Stimulated activated memory B cell treated with anti-CD40 and anti-IgM and Interleukin-4, amounts not matched to agents 10 μg/mL and 1 μg/mL and 100 μg/mL, for 72 hours (primary cell): ENCODE data around the gene TRAPPC11.
"Not testable (repeated sequence)": the region's sequence is repeated elsewhere in the genome, so short reads cannot be mapped to it uniquely, and the experiment has no call there.

ENCODE experiments used
- ATAC-seq: fragments of 150-1000 bp; cut with Tn5 transposase; 2 replicates; pipeline ENCODE4 v1.10.0; 2021
- H3K27ac Mint-ChIP-seq: one replicate; pipeline ENCODE4 v1.8.0; 2022; ENCODE audit warnings: mild to moderate bottlenecking, mixed read lengths
- H3K27me3 Mint-ChIP-seq: one replicate; pipeline ENCODE4 v1.8.0; 2022; ENCODE audit warnings: mixed read lengths
- H3K36me3 Mint-ChIP-seq: one replicate; pipeline ENCODE4 v1.8.0; 2022; ENCODE audit warnings: mixed read lengths
- H3K4me1 Mint-ChIP-seq: one replicate; pipeline ENCODE4 v1.8.0; 2022; ENCODE audit warnings: mixed read lengths
- H3K4me3 Mint-ChIP-seq: one replicate; pipeline ENCODE4 v1.8.0; 2022; ENCODE audit warnings: mild to moderate bottlenecking, moderate library complexity, mixed read lengths
- H3K9me3 Mint-ChIP-seq: one replicate; pipeline ENCODE4 v1.8.0; 2022; ENCODE audit warnings: mixed read lengths

TRAPPC11 gene

GRCh38 chr4:183659029-183659871, at the start of gene TRAPPC11, which contains the start of gene RWDD4:
TSS of gene TRAPPC11 (plus strand) at chr4:183659293. CDS start at chr4:183663868, 4,575 bp downstream.
TSS of gene RWDD4 (minus strand) at chr4:183659185. CDS start at chr4:183658952, 233 bp downstream.
- H3K36me3 Mint-ChIP-seq, result peaks cover 6% of the 10 kb centered on the region
- peak within 1 kb of the TSS; percentile 90 for H3K27ac Mint-ChIP-seq
- H3K9me3 Mint-ChIP-seq, result no peaks in the 10 kb centered on the region
- H3K4me1 Mint-ChIP-seq, result peaks cover 28% of the 10 kb centered on the region
- H3K4me3 Mint-ChIP-seq, result peak within 1 kb of the TSS; percentile 95
- no peaks in the 10 kb centered on the region for H3K27me3 Mint-ChIP-seq
- peak; percentile 100 for ATAC-seq

GRCh38 chr4:183610033-183610432, 49.1 kb upstream of the TRAPPC11 start:
- Mint-ChIP-seq H3K4me3 (no peak overlapping the region), H3K36me3 (no peaks in the 10 kb centered on the region), H3K9me3 (no peaks in the 10 kb centered on the region), H3K4me1 (no peaks in the 10 kb centered on the region), H3K27ac (no peak overlapping the region), H3K27me3 (peaks cover 21% of the 10 kb centered on the region)
- no peak for ATAC-seq

- Mint-ChIP-seq H3K4me1 (no peaks in the 10 kb centered on the region), H3K27ac (no peak overlapping the region), H3K4me3 (no peak overlapping the region), H3K36me3 (no peaks in the 10 kb centered on the region), H3K27me3 (peaks cover 26% of the 10 kb centered on the region), H3K9me3 (no peaks in the 10 kb centered on the region)
- ATAC-seq, result no peak
These were observed 48.5 kb upstream of the TRAPPC11 start for GRCh38 chr4:183610613-183611012.

- Mint-ChIP-seq H3K36me3 (no peaks in the 10 kb centered on the region), H3K27me3 (peaks cover 30% of the 10 kb centered on the region), H3K27ac (no peak overlapping the region)
These were observed 47.8 kb upstream of the TRAPPC11 start for GRCh38 chr4:183611210-183611830.

GRCh38 chr4:183612329-183613250, 46.5 kb upstream of the TRAPPC11 start:
- ATAC-seq, result no peak

More at GRCh38 chr4:183611210-183611830, 47.8 kb upstream of the TRAPPC11 start:
- no peaks in the 10 kb centered on the region for H3K4me1 Mint-ChIP-seq
- no peaks in the 10 kb centered on the region for H3K9me3 Mint-ChIP-seq
- H3K4me3 Mint-ChIP-seq, result no peak overlapping the region
- no peak for ATAC-seq

GRCh38 chr4:183617075-183617474, 42.0 kb upstream of the TRAPPC11 start:
- no peak overlapping the region for H3K27ac Mint-ChIP-seq
- peaks cover 34% of the 10 kb centered on the region for H3K27me3 Mint-ChIP-seq
- no peaks in the 10 kb centered on the region for H3K36me3 Mint-ChIP-seq
- peaks cover 3% of the 10 kb centered on the region for H3K9me3 Mint-ChIP-seq
- no peaks in the 10 kb centered on the region for H3K4me1 Mint-ChIP-seq
- ATAC-seq, result no peak
- no peak overlapping the region for H3K4me3 Mint-ChIP-seq

More at GRCh38 chr4:183612329-183613250, 46.5 kb upstream of the TRAPPC11 start:
- H3K9me3 Mint-ChIP-seq, result peaks cover 3% of the 10 kb centered on the region
- H3K27ac Mint-ChIP-seq, result no peak overlapping the region
- H3K27me3 Mint-ChIP-seq, result peaks cover 33% of the 10 kb centered on the region
- no peaks in the 10 kb centered on the region for H3K36me3 Mint-ChIP-seq
- no peaks in the 10 kb centered on the region for H3K4me1 Mint-ChIP-seq
- H3K4me3 Mint-ChIP-seq, result no peak overlapping the region

- Mint-ChIP-seq H3K9me3 (peaks cover 3% of the 10 kb centered on the region), H3K4me3 (no peak overlapping the region), H3K27me3 (peaks cover 24% of the 10 kb centered on the region), H3K4me1 (no peaks in the 10 kb centered on the region), H3K27ac (no peak overlapping the region), H3K36me3 (no peaks in the 10 kb centered on the region)
- no peak for ATAC-seq
These were observed 40.4 kb upstream of the TRAPPC11 start for GRCh38 chr4:183618681-183619080.

- Mint-ChIP-seq H3K27me3 (peaks cover 19% of the 10 kb centered on the region), H3K4me3 (no peak overlapping the region), H3K27ac (no peak overlapping the region), H3K36me3 (no peaks in the 10 kb centered on the region), H3K4me1 (no peaks in the 10 kb centered on the region), H3K9me3 (peaks cover 3% of the 10 kb centered on the region)
- no peak for ATAC-seq
These were observed 38.7 kb upstream of the TRAPPC11 start for GRCh38 chr4:183620421-183620820.

GRCh38 chr4:183621875-183622274, 37.2 kb upstream of the TRAPPC11 start:
- H3K4me3 Mint-ChIP-seq, result no peak overlapping the region
- no peak overlapping the region for H3K27ac Mint-ChIP-seq
- H3K36me3 Mint-ChIP-seq, result no peaks in the 10 kb centered on the region
- no peaks in the 10 kb centered on the region for H3K4me1 Mint-ChIP-seq
- H3K9me3 Mint-ChIP-seq, result peaks cover 1% of the 10 kb centered on the region
- H3K27me3 Mint-ChIP-seq, result peaks cover 8% of the 10 kb centered on the region
- ATAC-seq, result no peak

- no peaks in the 10 kb centered on the region for H3K9me3 Mint-ChIP-seq
- no peak for ATAC-seq
- no peaks in the 10 kb centered on the region for H3K36me3 Mint-ChIP-seq
- peaks cover 16% of the 10 kb centered on the region for H3K27me3 Mint-ChIP-seq
- H3K4me1 Mint-ChIP-seq, result no peaks in the 10 kb centered on the region
- no peak overlapping the region for H3K4me3 Mint-ChIP-seq
- no peak overlapping the region for H3K27ac Mint-ChIP-seq
These were observed 34.5 kb upstream of the TRAPPC11 start for GRCh38 chr4:183624548-183624947.

GRCh38 chr4:183626168-183626567, 32.9 kb upstream of the TRAPPC11 start:
- Mint-ChIP-seq H3K27ac (no peak overlapping the region), H3K9me3 (no peaks in the 10 kb centered on the region), H3K4me3 (no peak overlapping the region), H3K27me3 (peaks cover 16% of the 10 kb centered on the region), H3K36me3 (no peaks in the 10 kb centered on the region), H3K4me1 (no peaks in the 10 kb centered on the region)
- ATAC-seq, result no peak

GRCh38 chr4:183627286-183627685, 31.8 kb upstream of the TRAPPC11 start:
- not testable (repeated sequence) for H3K9me3 Mint-ChIP-seq, H3K4me3 Mint-ChIP-seq, H3K4me1 Mint-ChIP-seq, H3K27ac Mint-ChIP-seq, ATAC-seq, H3K36me3 Mint-ChIP-seq
- H3K27me3 Mint-ChIP-seq, result peaks cover 16% of the 10 kb centered on the region

GRCh38 chr4:183627979-183628588, 31.0 kb upstream of the TRAPPC11 start:
- Mint-ChIP-seq H3K9me3 (no peaks in the 10 kb centered on the region), H3K4me1 (no peaks in the 10 kb centered on the region)

GRCh38 chr4:183631577-183632198, 27.4 kb upstream of the TRAPPC11 start:
- no peak for ATAC-seq
- Mint-ChIP-seq H3K9me3 (no peaks in the 10 kb centered on the region), H3K27ac (no peak overlapping the region), H3K4me3 (no peak overlapping the region), H3K36me3 (no peaks in the 10 kb centered on the region), H3K4me1 (no peaks in the 10 kb centered on the region), H3K27me3 (peaks cover 16% of the 10 kb centered on the region)

More at GRCh38 chr4:183627979-183628588, 31.0 kb upstream of the TRAPPC11 start:
- no peak overlapping the region for H3K27ac Mint-ChIP-seq
- no peak overlapping the region for H3K4me3 Mint-ChIP-seq
- H3K36me3 Mint-ChIP-seq, result no peaks in the 10 kb centered on the region
- ATAC-seq, result no peak
- H3K27me3 Mint-ChIP-seq, result peaks cover 16% of the 10 kb centered on the region
